GM23338 (cell line): ENCODE data around the gene CMSS1.

Experiments used
- EZH2 ChIP-seq: fragments of 200-600 bp; sonication (generic); IDR thresholded peaks from one replicate; pipeline ENCODE4 v1.8.0; 2017; ENCODE audit warnings: antibody characterized with exemption, mild to moderate bottlenecking, low read depth; ENCODE audit not compliant: unreplicated experiment
- POLR2AphosphoS5 ChIP-seq: IDR thresholded peaks from 2 replicates; pipeline ENCODE4 v1.6.1; 2016; ENCODE audit warnings: antibody characterized with exemption, low read depth
- TF ChIP-seq, protein P1 (sequence below), 2 experiments: fragments of 200-600 bp in 1 of 2; sonication (generic) in 1 of 2; conservative IDR thresholded peaks; 2 replicates each; pipeline versions ENCODE4 v1.5.1 to v1.6.1; 2016 to 2017; ENCODE audit warnings: antibody characterized with exemption in 2 of 2, low read depth in 2 of 2, mild to moderate bottlenecking in 2 of 2, moderate library complexity in 1 of 2

DNA sequence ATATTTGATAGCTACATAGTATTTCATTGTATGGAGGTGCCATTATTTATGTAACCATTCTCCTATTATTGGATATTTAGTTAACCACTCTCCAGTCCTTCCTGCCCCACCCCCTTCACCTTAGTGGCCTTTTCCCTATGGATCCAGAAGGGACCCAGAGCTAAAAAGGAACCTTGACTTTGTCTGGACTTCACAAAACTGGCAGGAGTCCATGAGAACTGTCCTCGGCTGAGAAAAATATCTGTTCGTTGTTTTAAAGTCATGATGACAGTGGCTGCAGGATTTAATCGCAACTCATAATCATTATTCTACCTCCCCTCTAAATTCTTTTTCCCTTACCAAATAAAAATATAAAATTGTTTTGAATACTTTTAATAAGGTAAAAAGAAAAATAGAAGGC, 129.7 kb downstream of the CMSS1 start:
- TF ChIP-seq, protein P1, sequence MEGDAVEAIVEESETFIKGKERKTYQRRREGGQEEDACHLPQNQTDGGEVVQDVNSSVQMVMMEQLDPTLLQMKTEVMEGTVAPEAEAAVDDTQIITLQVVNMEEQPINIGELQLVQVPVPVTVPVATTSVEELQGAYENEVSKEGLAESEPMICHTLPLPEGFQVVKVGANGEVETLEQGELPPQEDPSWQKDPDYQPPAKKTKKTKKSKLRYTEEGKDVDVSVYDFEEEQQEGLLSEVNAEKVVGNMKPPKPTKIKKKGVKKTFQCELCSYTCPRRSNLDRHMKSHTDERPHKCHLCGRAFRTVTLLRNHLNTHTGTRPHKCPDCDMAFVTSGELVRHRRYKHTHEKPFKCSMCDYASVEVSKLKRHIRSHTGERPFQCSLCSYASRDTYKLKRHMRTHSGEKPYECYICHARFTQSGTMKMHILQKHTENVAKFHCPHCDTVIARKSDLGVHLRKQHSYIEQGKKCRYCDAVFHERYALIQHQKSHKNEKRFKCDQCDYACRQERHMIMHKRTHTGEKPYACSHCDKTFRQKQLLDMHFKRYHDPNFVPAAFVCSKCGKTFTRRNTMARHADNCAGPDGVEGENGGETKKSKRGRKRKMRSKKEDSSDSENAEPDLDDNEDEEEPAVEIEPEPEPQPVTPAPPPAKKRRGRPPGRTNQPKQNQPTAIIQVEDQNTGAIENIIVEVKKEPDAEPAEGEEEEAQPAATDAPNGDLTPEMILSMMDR (conservative IDR thresholded peaks at IDR 0.05; ENCODE audit: low read depth in 2 of 2) = no peak
- TF ChIP-seq POLR2AphosphoS5 (no peak), EZH2 (no peak)
